NOMO-1 (cell line): ENCODE measurements around the gene CDC42BPA.

Source experiments
- DNase-seq, 2 experiments: peaks; one replicate each; lab custom pipeline; 2025; ENCODE audit not compliant: unreplicated experiment in 2 of 2; lab: John Stamatoyannopoulos, UW

CDC42BPA gene

DNA sequence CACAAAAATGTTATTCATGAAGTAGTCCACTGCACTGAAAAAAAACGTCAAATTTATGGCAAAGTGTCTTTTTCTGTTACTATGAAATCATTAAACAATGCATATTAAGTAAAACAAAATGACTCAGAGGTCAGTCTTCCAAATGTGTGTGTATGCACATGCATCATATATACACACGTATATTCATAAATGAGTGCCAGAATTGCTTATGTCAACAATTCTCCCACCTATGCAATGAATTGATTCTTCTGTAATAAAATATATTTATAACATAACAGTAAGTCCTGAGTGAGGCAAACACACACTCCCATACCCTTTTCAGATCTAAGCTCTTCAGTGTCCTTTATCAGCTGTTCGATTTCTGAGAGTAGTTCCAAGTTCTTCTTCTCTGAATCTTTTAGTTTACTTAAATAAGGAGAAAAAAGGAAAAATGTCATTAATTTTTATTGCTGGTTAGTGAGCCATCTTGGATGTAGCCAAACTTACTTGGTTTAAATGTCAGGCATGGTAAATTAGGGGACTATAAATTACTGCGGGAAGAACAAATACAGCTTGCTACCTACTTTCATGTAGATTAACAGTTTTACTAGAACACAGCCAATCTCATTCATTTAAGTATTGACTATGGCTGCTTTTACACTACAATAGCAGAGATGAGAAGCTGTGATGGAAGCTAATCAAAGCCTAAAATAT is 246.3 kb downstream of the CDC42BPA start:
- DNase-seq, result no peak

DNA sequence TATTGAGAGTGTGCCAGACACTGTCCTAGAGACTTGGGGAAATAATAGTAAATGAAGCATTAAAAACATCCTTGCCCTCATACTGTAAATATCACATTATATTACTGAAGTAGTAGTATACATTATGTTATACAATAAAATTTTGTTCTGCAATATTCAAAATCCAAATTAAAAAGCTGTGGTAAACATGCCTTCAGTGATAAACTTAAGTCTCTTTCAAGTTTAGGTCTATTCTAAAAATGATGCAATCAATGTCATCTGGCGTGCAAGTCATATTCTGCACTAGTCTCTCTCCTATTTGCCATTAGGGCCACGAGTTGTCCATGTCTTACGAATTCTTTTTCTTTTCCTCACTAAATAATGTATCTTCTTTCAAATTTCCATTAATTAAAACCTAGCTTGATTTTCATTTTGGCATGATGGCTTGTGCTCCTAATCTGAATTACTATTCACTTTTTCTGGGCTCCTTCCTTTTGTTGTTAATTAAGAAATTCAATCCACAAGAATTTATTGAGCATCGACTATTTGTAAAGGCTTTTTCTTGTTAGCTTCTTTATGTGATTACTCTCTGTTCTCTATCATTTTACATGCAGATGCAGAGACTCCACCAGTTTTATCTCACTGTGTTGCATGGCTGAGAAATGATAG is 247.5 kb downstream of the CDC42BPA start:
- DNase-seq, result no peak

DNA sequence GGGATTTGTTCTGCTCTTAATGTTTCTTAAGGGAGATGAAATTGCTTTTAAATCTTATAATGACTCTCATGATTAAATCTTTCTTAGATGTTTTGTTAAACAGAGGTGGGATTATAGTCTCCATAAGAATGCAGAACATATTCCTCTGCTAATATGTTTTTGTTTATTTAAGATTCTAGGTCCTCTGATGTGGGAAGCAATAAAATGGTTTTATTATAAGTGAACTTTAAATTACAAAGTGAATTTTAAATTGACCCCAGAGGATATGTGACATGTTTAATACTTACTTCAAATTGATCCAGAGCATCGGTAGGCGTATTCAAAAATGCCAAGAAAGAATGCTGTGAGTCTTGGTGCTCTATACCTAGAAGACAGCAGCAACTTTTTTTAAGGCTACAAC is 248.8 kb downstream of the CDC42BPA start:
- no peak for DNase-seq

DNA sequence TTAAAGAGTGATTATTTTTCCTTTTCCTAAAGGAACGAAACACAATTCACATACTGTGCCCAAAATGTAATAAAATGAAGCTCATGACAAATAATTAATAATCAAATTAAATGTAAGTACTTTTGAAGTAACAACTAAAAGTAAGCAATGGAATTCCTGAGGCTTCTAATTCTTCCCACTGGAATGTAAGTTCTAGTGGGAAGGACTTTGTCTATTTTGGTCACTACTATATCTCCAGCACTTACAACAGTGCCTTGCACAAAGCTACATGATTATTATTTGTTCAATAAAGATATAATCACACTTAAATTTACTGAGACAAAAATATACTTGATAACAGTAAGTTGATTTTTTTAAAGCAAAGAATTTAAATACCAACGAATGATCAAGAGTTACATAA is 249.4 kb downstream of the CDC42BPA start:
- no peak for DNase-seq

DNA sequence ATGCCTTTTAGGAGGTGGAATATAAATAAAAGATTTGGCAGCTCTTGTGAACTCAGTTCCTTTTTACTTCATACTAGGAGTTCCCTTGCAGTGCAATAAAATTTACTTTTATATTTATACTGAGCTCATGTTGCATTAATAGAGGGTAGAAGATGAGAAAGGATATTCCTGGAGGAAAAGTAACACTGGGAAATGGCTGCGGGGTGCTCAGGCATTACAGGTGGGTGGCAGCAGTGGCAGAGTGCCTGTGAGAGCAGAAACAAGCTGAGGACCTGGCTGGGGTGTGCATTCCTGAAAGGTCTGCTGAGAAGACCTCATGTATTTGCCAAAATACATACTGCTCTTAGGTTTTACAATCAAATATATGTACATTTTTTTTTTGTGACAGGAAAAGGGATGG is 251.3 kb downstream of the CDC42BPA start:
- DNase-seq, result no peak

DNA sequence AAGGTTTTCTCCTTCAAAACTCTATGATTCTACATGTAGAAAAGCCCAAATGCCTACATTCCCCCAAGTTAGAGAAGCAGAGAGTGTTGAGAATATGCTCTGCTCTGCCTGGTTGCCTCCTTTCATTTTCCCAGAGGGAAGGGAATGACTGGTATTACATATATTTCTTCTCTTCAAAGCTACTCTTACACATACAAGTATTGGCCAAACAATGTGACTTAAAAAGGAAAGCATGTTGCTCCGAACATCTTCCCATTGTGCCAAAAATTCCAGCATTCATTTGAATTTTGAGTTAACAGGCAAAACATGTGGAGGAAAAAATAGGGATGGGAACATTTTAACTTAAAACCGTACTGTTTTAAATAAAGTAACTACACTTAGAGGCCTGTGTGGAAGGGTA is 253.0 kb downstream of the CDC42BPA start:
- no peak for DNase-seq

DNA sequence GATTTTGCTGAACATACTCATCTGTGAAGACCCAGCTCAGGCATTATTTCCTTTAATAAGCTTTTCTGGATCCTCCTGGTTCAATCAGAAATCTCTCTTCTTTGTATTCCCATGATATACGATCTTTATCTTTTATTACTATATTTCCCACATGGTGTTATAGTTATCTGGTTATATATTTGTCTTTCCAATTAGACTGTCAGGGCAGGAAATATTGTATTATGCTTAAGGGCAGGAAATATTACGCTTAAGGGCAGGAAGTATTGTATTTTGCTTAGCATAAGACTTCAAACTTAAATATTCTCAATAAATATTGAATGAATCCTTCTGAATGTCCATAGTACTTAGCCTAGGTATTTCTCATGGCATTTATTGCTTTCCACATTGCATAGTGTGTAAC is 256.0 kb downstream of the CDC42BPA start:
- DNase-seq, result no peak

DNA sequence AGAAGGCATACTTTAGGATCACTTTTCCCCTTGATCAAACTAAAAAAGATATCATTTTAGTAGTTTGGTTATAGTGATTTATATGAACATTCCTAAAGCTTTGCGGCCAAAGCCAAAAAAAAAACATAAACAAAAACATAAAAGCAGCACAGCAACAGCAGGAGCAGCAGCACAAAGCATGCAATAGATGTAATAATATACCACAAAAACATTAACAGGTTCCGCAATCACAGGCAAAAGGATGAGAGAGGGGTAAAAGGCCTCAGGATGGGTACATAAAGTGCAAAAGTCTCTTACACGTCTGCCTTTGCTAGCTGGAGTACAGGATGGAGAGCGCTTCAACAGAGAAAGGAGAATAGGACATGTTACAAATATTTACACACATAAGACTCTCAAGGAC is 259.2 kb downstream of the CDC42BPA start:
- DNase-seq, result no peak

DNA sequence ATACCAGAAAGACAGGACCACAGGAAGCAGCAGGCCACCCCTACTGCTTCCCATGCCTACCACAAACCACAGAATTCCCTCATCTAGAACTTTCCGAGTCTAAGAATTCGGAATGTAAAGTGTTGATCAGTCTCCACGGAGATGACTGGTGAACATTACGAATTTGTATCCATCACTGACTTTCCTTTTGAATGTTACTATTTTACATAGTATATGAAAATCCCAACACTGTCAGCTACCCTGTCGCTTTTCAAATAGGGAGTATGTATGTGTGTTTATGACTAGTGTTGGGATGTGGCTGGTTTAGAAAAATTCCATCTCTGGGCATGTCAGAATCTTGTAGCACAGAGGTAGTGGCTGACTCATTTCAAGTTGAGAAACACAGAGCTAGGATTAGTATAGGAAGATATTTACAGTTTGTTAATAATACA is 260.0 kb downstream of the CDC42BPA start:
- DNase-seq, result no peak

DNA sequence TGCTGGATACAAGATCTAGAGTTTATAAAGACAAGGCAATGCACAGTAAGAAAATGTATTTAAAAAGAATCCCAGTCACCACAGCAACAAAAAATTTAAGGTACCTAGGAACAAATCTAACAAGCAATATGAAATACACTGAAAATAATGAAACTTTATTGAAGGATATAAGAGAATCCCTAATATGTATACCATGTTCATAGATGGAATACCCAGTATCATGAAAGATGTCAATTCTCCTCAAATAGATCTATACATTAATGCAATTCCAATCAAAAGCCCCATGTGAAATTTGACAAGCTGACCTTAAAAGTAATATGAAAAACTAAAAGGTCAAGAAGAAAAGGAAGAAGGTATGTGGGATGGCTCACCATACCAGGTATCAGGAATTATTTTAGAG is 269.0 kb downstream of the CDC42BPA start:
- no peak for DNase-seq

DNA sequence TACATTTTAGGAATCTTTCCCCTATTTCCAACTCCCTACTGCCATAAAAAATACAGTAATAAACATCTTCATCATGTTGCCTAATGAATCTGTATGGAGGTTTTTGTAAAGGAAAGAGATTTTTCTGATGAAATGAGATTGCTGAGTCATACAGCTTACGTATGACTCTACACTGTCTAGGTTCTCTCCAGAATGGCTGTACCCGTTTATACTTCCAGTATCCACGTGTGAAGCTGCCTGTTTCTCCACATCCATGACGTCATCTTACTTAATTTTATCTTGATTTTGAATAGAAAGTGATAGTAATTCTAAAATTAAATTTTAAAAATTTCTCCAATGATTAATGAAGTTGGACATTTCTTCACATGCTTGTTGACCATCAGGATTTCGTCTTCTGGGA is 274.5 kb downstream of the CDC42BPA start:
- no peak for DNase-seq

DNA sequence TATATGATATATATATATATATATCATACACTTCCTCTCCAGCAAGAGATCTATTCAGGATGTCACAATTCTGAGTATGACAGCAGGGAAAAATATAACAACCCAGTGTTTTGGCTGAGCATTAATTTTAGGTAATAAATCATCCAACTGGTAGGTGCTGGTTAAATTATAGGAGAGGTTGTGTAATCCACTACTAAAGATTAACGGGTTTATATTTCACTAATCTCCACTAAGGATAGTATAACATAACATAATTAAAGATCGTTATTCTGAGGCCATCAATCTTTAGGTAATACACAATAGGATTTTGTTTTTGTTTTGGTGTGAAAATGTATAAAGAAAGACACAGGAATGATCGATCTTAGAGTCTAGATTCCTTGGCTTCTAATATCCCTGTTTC is 276.0 kb downstream of the CDC42BPA start:
- no peak for DNase-seq

DNA sequence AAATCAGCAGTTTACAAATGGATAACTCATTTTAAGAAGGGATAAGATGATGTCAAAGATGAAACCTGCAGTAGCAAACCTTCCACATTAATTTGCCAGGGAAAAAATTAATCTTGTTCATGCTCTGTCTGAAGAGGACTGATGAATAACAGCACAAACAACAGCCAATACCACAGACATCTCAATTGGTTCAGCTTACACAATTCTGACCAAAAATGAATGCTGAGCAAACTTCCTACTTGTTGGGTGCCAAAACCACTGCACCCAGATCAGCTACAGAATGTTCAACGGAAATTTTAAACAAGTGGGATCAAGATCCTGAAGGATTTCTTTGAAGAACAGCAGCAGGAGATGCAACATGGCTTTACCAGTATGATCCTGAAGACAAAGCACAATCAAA is 279.9 kb downstream of the CDC42BPA start:
- DNase-seq, result no peak

DNA sequence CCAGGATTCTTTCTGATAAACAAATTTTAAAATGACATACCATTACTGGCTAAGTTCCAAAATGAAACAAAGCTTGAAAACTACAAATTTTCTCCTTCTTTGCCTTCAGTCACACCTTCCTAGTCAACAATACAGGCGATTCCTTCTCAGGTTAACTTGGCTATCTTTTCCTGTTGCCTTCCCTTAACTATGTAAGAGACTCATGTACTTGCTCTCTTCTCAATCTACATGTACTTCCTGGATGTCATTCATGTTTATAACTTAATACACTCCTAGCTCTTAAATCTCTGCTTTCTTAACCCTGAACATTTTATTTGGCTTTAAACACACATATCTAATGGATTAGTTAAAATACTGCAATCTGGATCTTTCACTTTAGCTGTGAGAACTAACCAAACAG is 281.2 kb downstream of the CDC42BPA start:
- DNase-seq, result no peak

DNA sequence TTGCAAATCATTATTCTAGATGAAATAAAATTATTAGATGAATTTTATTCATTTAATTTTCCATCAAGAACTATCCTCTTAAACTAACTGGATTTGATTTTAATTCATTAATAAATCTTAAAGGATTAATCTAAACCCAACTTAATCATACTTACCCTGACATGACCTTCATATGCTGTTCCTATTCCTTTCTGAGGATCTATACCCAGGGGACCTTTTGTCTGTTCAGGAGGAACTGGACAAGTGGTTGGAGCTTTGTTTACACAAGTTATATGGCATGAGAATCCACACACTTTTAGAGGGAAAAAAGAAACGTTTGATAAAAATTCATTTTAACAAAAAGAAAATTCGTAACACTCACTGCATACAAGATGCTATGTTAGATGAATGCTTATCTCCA is 283.0 kb downstream of the CDC42BPA start:
- DNase-seq, result no peak

DNA sequence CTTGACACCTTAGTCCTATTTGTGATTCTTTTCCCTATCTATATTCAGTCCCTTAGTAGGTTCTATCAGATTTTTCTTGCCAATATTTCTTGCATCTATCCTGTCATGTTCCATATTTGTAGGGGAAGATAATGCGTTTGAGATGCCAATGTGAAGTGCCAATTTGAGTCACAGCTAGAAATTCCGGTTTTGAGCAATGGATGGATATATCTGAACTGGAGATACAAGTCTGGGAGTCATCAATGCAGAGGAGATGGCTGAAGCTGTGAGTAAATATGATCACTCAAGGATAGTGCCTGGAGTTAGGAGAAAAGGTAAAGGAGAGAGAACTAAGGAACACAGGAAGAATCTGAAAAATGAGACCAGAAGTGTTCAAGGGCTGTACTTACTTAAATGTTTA is 284.4 kb downstream of the CDC42BPA start:
- no peak for DNase-seq

DNA sequence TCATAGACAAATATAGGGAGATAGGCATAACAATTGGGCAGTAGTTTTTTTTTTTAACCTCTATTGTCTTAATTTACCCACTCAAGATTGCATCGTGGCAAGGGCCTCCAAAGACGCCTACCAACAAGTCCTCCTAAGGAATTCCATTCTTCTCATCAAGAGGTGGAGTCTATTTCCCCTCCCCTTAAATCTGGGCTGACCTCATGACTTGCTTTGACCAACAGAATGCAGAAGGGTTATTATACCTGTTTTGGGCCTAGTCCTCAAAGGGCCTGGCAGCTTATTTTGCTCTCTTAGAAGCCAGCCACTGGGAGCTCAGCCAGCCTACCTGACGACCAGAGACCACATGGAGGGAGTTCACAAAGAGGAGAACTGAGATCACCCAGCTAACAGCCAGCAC is 285.9 kb downstream of the CDC42BPA start:
- DNase-seq, result no peak

DNA sequence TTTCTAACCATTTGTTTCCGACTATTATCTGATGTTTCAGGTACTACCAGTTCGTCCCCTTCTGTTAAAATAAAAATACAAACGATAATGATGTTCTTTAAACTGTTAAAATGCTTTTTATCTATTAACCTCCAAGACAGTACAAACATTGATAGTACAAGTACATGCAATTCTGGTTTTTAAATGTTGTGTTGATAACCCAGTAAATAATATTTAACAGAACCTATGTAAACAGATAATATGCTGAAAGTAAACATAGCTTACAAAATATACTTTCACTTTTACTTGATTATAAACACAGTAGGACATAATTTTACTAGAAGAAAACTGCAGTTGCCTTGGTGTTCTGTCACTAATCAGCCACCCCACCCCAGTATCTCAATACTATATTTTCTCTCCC is 301.3 kb downstream of the CDC42BPA start:
- DNase-seq, result no peak

DNA sequence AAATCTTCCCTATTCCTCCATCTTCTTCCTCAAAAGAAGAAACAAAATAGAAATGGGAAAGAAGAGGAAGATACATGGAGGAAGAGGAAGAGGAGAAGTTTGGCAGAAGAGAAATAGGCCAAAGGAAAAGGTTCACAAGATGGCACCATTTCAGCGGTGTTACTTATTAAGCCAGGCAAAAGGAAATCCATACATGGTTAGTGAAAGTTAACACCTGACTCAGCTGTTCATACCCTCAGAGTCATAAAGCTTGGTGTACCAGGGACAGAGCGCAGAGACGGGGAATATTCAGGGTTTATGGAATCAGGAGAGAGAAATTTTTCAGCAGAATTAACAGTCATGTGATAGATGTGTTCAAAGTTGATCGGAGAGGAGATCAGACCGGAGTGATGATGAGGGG is 307.6 kb downstream of the CDC42BPA start:
- DNase-seq, result no peak

DNA sequence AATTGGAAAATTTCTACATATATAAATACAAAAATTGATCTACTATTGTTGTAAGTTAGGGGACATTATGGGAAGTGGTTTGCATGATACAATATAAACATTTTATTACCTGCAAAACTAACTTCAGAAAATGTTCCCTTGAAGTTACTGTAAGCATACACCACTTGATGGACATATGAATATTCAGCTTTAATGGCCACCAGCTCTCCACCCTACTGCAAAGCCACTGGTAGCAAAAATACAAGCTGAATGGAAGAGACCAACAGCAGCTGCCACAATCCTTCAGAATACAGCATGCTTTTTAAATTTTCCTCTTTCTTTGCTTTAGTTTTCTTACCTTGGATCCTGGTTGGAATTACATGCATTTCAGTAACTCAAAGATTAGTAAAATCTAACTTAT is 308.4 kb downstream of the CDC42BPA start:
- DNase-seq, result no peak

DNA sequence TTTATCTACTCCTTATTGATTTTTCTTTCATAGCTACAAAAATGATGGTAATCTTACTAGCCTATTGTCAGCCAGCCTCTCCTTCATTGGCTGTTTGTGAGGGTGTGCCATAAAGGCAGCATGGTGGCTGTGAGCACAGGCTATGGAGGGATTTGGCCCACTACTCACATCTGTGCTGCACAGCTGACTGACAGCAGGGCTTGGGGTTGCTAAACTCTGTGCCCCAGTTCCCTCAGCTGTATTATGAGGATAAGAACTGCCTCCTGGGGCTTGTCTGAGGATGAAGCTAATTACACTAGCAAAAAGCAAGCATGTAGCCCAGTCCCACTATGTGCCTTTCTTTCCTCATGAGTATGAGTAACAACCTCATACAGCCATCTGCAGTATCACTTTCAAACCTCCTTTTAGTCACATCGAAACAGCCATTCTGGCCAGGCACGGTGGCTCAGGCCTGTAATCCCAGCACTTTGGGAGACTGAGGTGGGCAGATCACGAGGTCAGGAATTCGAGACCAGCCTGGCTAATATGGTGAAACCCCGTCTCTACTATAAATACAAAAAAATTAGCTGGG is 312.0 kb downstream of the CDC42BPA start:
- DNase-seq, result no peak

DNA sequence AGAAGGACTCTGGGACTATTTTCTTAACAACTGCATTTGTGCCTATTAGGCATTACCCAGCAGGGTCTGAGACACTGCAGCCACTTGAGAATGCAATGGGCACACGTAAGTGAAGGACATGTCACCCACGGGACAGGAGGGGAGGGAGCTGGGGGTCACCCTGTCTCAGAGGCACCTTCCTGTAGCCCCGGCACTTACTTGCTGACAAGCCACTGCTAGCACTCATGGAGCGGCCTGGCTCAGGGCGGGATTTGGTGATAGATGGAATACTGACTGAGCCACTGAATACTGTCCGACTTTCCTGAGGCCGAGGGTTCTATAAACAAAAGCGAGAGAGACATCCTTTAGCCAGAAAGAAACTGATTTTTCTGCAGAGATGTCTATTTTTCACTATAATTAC is 313.5 kb downstream of the CDC42BPA start:
- DNase-seq, result no peak
